IMR-90 (cell line): ENCODE results near the gene CDHR1. TPM values are rescaled to one million over a fixed set of nuclear protein-coding genes. Genes with fewer than 3 reads are reported as not detected.

Experiments used
- ATAC-seq: fragments of 200-7000 bp; cut with Tn5 transposase; 2 replicates; pipeline ENCODE4 v1.9.1; 2020; ENCODE audit warnings: low read depth, mild to moderate bottlenecking, moderate library complexity
- BruUV-seq: library from RNA; stranded (reverse); fragments of 400-500 nt; replicated peaks from 2 replicates; lab custom pipeline; 2021; lab: Mats Ljungman, UMichigan
- CTCF ChIA-PET: fragments of 300-600 bp; formaldehyde crosslinking; extraction: SDS; loops from one replicate; lab custom pipeline; 2021; ENCODE audit warnings: antibody characterized with exemption; lab: Yijun Ruan, JAX
- POLR2A ChIA-PET: fragments of 300-600 bp; sonication (Branson Sonifier 250); formaldehyde crosslinking; loops from one replicate; lab custom pipeline; 2022; ENCODE audit warnings: antibody characterized with exemption; ENCODE audit not compliant: unreplicated experiment; lab: Charles Lee
- DNase-seq: peaks from one replicate; pipeline ENCODE4 v3.0.0; 2013
- H2AFZ ChIP-seq: replicated peaks from 2 replicates; pipeline ENCODE3; 2013; ENCODE audit warnings: low read length, mild to moderate bottlenecking; ENCODE audit not compliant: poor library complexity
- H2AK5ac ChIP-seq: 2 replicates; pipeline ENCODE4 v1.6.1; 2013; ENCODE audit warnings: low read depth, low read length, inconsistent platforms
- H2AK9ac ChIP-seq: replicated peaks from 2 replicates; pipeline ENCODE3; 2013; ENCODE audit warnings: mild to moderate bottlenecking, low read depth, low read length, moderate library complexity; ENCODE audit not compliant: poor library complexity
- H2BK120ac ChIP-seq: 2 replicates; pipeline ENCODE4 v1.6.1; 2013; ENCODE audit warnings: low read depth, low read length, inconsistent platforms
- H2BK15ac ChIP-seq: 3 replicates; pipeline ENCODE4 v1.6.1; 2013; ENCODE audit warnings: low read depth, low read length, inconsistent platforms
- H2BK20ac ChIP-seq: 2 replicates; pipeline ENCODE4 v1.6.1; 2013; ENCODE audit warnings: low read depth, mild to moderate bottlenecking, inconsistent platforms, low read length, moderate library complexity
- H2BK5ac ChIP-seq: 2 replicates; pipeline ENCODE4 v1.6.1; 2013; ENCODE audit warnings: mild to moderate bottlenecking, low read depth, low read length, inconsistent platforms; ENCODE audit not compliant: poor library complexity, severe bottlenecking
- H3K14ac ChIP-seq: replicated peaks from 2 replicates; pipeline ENCODE4 v1.6.1; 2013; ENCODE audit warnings: low read depth, low read length, inconsistent platforms
- H3K18ac ChIP-seq: 2 replicates; pipeline ENCODE4 v1.6.1; 2013; ENCODE audit warnings: low read depth, low read length, control low read depth
- H3K23ac ChIP-seq: 2 replicates; pipeline ENCODE4 v1.6.1; 2013; ENCODE audit warnings: low read depth, low read length, inconsistent platforms
- H3K27ac ChIP-seq: 2 replicates; pipeline ENCODE4 v1.5.1; 2013; ENCODE audit warnings: mild to moderate bottlenecking, control low read depth, low read length; ENCODE audit not compliant: insufficient read depth
- H3K27me3 ChIP-seq: 2 replicates; pipeline ENCODE4 v1.6.1; 2013; ENCODE audit warnings: low read length; ENCODE audit not compliant: control insufficient read depth, insufficient read depth
- H3K36me3 ChIP-seq: 2 replicates; pipeline ENCODE4 v1.6.1; 2013; ENCODE audit warnings: low read length, mixed read lengths; ENCODE audit not compliant: control insufficient read depth, insufficient read depth
- H3K4ac ChIP-seq: 2 replicates; pipeline ENCODE4 v1.6.1; 2013; ENCODE audit warnings: low read depth, low read length, inconsistent platforms
- H3K4me1 ChIP-seq: 2 replicates; pipeline ENCODE4 v1.6.1; 2013; ENCODE audit warnings: low read length, mixed read lengths; ENCODE audit not compliant: control insufficient read depth, insufficient read depth
- H3K4me2 ChIP-seq: 2 replicates; pipeline ENCODE4 v1.6.1; 2013; ENCODE audit warnings: low read depth, mild to moderate bottlenecking, control low read depth, low read length, moderate library complexity
- H3K4me3 ChIP-seq: 2 replicates; pipeline ENCODE4 v1.5.1; 2013; ENCODE audit warnings: low read depth, mild to moderate bottlenecking, control low read depth, low read length, moderate library complexity; ENCODE audit not compliant: insufficient read depth
- H3K56ac ChIP-seq: 2 replicates; pipeline ENCODE4 v1.6.1; 2013; ENCODE audit warnings: low read length, inconsistent platforms; ENCODE audit not compliant: insufficient read depth; ENCODE audit errors: extremely low read depth
- H3K79me1 ChIP-seq, 2 experiments: 2 replicates each; pipeline ENCODE4 v1.6.1; 2013; ENCODE audit warnings: low read length in 2 of 2, inconsistent platforms in 1 of 2, low read depth in 1 of 2
- H3K9ac ChIP-seq: 2 replicates; pipeline ENCODE4 v1.6.1; 2013; ENCODE audit warnings: low read depth, low read length, control low read depth
- H3K9me1 ChIP-seq: 2 replicates; pipeline ENCODE4 v1.6.1; 2013; ENCODE audit warnings: low read length, inconsistent platforms; ENCODE audit not compliant: insufficient read depth
- H3K9me3 ChIP-seq: 2 replicates; pipeline ENCODE4 v1.6.1; 2013; ENCODE audit warnings: low read length; ENCODE audit not compliant: control insufficient read depth, insufficient read depth
- H4K20me1 ChIP-seq: 2 replicates; pipeline ENCODE4 v1.6.1; 2013; ENCODE audit warnings: low read length, inconsistent platforms; ENCODE audit not compliant: insufficient read depth
- H4K5ac ChIP-seq: 2 replicates; pipeline ENCODE4 v1.6.1; 2013; ENCODE audit warnings: mild to moderate bottlenecking, low read depth, low read length, control low read depth
- H4K8ac ChIP-seq, 2 experiments: 2 replicates each; pipeline ENCODE4 v1.6.1; 2013; ENCODE audit warnings: low read depth in 2 of 2, low read length in 2 of 2, control low read depth in 1 of 2, inconsistent platforms in 1 of 2
- H4K91ac ChIP-seq: 2 replicates; pipeline ENCODE4 v1.6.1; 2013; ENCODE audit warnings: low read depth, low read length, inconsistent platforms; ENCODE audit not compliant: insufficient read depth
- BHLHE40 ChIP-seq: fragments of 150-350 bp; IDR thresholded peaks from 2 replicates; pipeline ENCODE4 v1.6.1; 2016; ENCODE audit warnings: mild to moderate bottlenecking, low read depth, low read length
- CEBPB ChIP-seq: IDR thresholded peaks from 2 replicates; pipeline ENCODE4 v1.6.1; 2012; ENCODE audit warnings: low read depth, low read length, improper control_type of control experiment
- CHD1 ChIP-seq: IDR thresholded peaks from 2 replicates; pipeline ENCODE4 v1.6.1; 2012; ENCODE audit warnings: low read depth, low read length, improper control_type of control experiment
- CTCF ChIP-seq: conservative IDR thresholded peaks from 2 replicates; pipeline ENCODE4 v1.5.1; 2012; ENCODE audit warnings: mild to moderate bottlenecking, low read depth, low read length, improper control_type of control experiment
- ELK1 ChIP-seq: fragments of 150-350 bp; IDR thresholded peaks from 2 replicates; pipeline ENCODE4 v1.6.1; 2016; ENCODE audit warnings: low read depth, mild to moderate bottlenecking, low read length, moderate library complexity, borderline replicate concordance
- FOS ChIP-seq: fragments of 150-350 bp; IDR thresholded peaks from 2 replicates; pipeline ENCODE4 v1.6.1; 2016; ENCODE audit warnings: low read depth, low read length
- MAFK ChIP-seq: IDR thresholded peaks from 2 replicates; pipeline ENCODE4 v1.6.1; 2012; ENCODE audit warnings: low read depth, low read length, improper control_type of control experiment
- MAZ ChIP-seq: IDR thresholded peaks from 2 replicates; pipeline ENCODE4 v1.6.1; 2012; ENCODE audit warnings: low read depth, mild to moderate bottlenecking, low read length, improper control_type of control experiment, moderate library complexity, borderline replicate concordance
- MXI1 ChIP-seq: IDR thresholded peaks from 2 replicates; pipeline ENCODE4 v1.6.1; 2012; ENCODE audit warnings: low read depth, mild to moderate bottlenecking, low read length, moderate library complexity, borderline replicate concordance
- NFE2L2 ChIP-seq: fragments of 150-350 bp; IDR thresholded peaks from 2 replicates; pipeline ENCODE4 v1.6.1; 2016; ENCODE audit warnings: low read depth, mild to moderate bottlenecking, low read length
- POLR2A ChIP-seq: IDR thresholded peaks from 2 replicates; pipeline ENCODE4 v1.6.1; 2012; ENCODE audit warnings: mild to moderate bottlenecking, low read depth, low read length
- RAD21 ChIP-seq: IDR thresholded peaks from 2 replicates; pipeline ENCODE4 v1.6.1; 2012; ENCODE audit warnings: low read length, improper control_type of control experiment
- RCOR1 ChIP-seq: IDR thresholded peaks from 2 replicates; pipeline ENCODE4 v1.6.1; 2012; ENCODE audit warnings: mild to moderate bottlenecking, low read length, improper control_type of control experiment; ENCODE audit not compliant: insufficient replicate concordance
- RFX5 ChIP-seq: IDR thresholded peaks from 2 replicates; pipeline ENCODE4 v1.8.0; 2012; ENCODE audit warnings: low read depth, mild to moderate bottlenecking, low read length, moderate library complexity
- SMC3 ChIP-seq: fragments of 150-350 bp; IDR thresholded peaks from 2 replicates; pipeline ENCODE4 v1.6.1; 2016; ENCODE audit warnings: low read depth, mild to moderate bottlenecking, antibody characterized with exemption, low read length, moderate library complexity
- USF2 ChIP-seq: fragments of 150-350 bp; IDR thresholded peaks from 2 replicates; pipeline ENCODE4 v1.6.1; 2017; ENCODE audit warnings: mild to moderate bottlenecking, antibody characterized with exemption, low read length, low read depth
- WGBS, 2 experiments: methylation state at CpG; one replicate each; pipeline versions ENCODE4 v1.1.5 to v1.1.7; 2013; ENCODE audit warnings: missing lambda C conversion rate in 2 of 2; ENCODE audit not compliant: insufficient read length in 1 of 2; ENCODE audit errors: extremely low coverage in 2 of 2; 5-methylcytosine and 5-hydroxymethylcytosine counted together
- dilution Hi-C: fragments of 300-500 bp; cut with HindIII; formaldehyde crosslinking; loops from one replicate; pipeline ENCODE4 v1.14.3; 2018; ENCODE audit warnings: low sequenced_read_pairs; ENCODE audit not compliant: unreplicated experiment
- in situ Hi-C: fragments of 300-500 bp; cut with MboI; formaldehyde crosslinking; loops from 3 replicates; pipeline ENCODE4 v1.14.3; 2019; ENCODE audit warnings: low sequenced_read_pairs, inconsistent platforms, mixed read lengths
- intact Hi-C: fragments of 100-400 bp; cut with micrococcal nuclease; formaldehyde crosslinking; loops from 2 replicates; pipeline ENCODE4 v1.10.0; 2022
- polyA plus RNA-seq, 3 experiments: library from polyadenylated mRNA; depleted of rRNA; stranded (reverse); fragments of >200 nt; gene quantifications; 2 replicates each; pipeline ENCODE4 v1.2.3, GENCODE V29; 2012; ENCODE audit warnings: low replicate concordance in 1 of 3
- total RNA-seq: library from RNA; depleted of rRNA; stranded (reverse); fragments of >200 nt; gene quantifications from 2 replicates; pipeline ENCODE4 v1.2.3, GENCODE V29; 2012

Gene CDHR1
- total and polyA plus RNA-seq, 2 of the 4 experiments (the other 2 are of a cell fraction), result not detected

GRCh38 chr10:84224411-84225028, 30.2 kb downstream of the CDHR1 start:
- H3K4ac ChIP-seq, result no peak overlapping the region
- dilution Hi-C loops (no loop called here), in situ Hi-C loops (no loop called here), intact Hi-C loops (no loop called here)
- H4K91ac ChIP-seq, result no peak overlapping the region
- no peak overlapping the region for H3K4me2 ChIP-seq
- ChIA-PET CTCF (no interaction called here), POLR2A (no interaction called here)
- no peak overlapping the region for H3K4me3 ChIP-seq
- no peak overlapping the region for H3K23ac ChIP-seq
- no peak overlapping the region for H2BK120ac ChIP-seq
- no peak overlapping the region for H4K5ac ChIP-seq
- H3K27ac ChIP-seq, result no peak overlapping the region
- 20% methylated on average over 3 of the region's 6 CpGs; no CpG with 5 or more reads in 1 of the 2 experiments for WGBS, 2 experiments
- no peak overlapping the region for H2BK5ac ChIP-seq
- H4K8ac ChIP-seq, result no peak overlapping the region
- no peaks in the 10 kb centered on the region for H3K36me3 ChIP-seq
- no peaks in the 10 kb centered on the region for H3K4me1 ChIP-seq
- H3K18ac ChIP-seq, result no peak overlapping the region
- no peaks in the 10 kb centered on the region for H3K79me1 ChIP-seq
- H3K56ac ChIP-seq, result no peak overlapping the region
- H3K9ac ChIP-seq, result no peak overlapping the region
- no peak overlapping the region for H2AK9ac ChIP-seq
- H3K9me3 ChIP-seq, result no peaks in the 10 kb centered on the region
- H3K14ac ChIP-seq, result no peak overlapping the region
- no peak overlapping the region for H2AK5ac ChIP-seq
- H2BK15ac ChIP-seq, result no peak overlapping the region
- ATAC-seq, result no peak
- no TSS peak for BruUV-seq
- H3K9me1 ChIP-seq, result no peaks in the 10 kb centered on the region
- peaks cover 2% of the 10 kb centered on the region for H3K27me3 ChIP-seq
- no peak overlapping the region for H2BK20ac ChIP-seq
- no peak for DNase-seq
- TF ChIP-seq FOS (no peak), MAFK (no peak), MAZ (no peak), CHD1 (no peak), MXI1 (no peak), RAD21 (no peak), RFX5 (no peak), CTCF (no peak), POLR2A (no peak), USF2 (no peak), CEBPB (no peak), SMC3 (no peak), RCOR1 (no peak), NFE2L2 (no peak), ELK1 (no peak), BHLHE40 (no peak)
- no peak overlapping the region for H2AFZ ChIP-seq
- no peaks in the 10 kb centered on the region for H4K20me1 ChIP-seq
